HG03354 (cell line): ENCODE data around the gene PDIA6.
"Not testable (repeated sequence)": the region's sequence is repeated elsewhere in the genome, so short reads cannot be mapped to it uniquely, and the experiment has no call there.

Source experiments
- ATAC-seq: cut with Tn5 transposase; IDR thresholded peaks from one replicate; pipeline ENCODE4 v1.9.1; 2021; ENCODE audit warnings: mild to moderate bottlenecking; ENCODE audit not compliant: unreplicated experiment, poor library complexity, severe bottlenecking

PDIA6 gene

DNA sequence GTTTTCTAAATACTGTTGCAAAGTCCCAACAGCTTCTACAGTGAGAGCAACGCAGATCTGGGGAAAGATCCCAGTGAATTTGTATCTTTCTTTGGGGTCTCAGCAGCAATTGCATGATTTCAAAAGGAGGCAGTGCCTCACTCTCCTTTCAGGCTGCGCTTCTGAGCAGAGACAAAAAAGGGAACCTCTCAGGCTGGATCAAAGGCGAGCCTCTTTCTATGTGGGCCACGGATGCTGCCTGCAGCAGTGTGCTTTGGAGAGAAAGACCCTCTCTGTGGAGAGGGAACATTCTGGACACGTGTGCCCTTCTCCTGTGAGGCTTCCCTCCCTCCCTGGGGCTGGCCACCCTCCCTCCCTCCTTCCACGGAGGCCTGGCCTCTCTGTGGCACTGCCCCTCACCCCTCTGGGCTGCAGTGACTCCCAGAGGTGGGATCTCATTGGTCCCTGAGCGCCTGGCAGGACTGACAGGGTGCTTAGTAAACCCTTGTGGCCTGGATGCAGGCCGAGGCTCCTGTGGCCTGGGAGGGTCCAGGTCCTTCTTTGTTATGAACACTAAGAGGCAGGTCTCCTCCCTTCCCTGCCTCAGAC is 21.6 kb upstream of the PDIA6 start:
- no peak for ATAC-seq

DNA sequence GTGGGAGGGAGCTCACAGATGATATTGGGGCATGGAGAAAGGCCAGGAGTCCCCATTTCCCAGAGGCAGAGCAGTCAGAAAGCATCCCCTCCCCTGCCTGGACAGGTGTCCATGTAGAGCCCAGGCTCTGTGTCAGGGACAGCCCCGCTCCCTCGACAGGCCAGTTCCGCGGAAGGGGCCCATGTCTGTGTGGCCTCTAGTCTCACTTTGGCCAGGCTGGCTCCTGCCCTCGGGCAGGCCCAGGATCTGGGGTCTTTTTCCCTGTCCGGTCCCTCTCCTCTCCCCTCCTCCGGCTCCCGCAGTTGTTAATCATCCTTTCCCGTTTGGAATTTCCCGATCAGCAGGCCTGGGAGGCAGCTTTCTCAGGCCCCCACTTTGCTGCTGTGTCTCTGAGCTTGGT is 20.4 kb upstream of the PDIA6 start:
- ATAC-seq: no peak

DNA sequence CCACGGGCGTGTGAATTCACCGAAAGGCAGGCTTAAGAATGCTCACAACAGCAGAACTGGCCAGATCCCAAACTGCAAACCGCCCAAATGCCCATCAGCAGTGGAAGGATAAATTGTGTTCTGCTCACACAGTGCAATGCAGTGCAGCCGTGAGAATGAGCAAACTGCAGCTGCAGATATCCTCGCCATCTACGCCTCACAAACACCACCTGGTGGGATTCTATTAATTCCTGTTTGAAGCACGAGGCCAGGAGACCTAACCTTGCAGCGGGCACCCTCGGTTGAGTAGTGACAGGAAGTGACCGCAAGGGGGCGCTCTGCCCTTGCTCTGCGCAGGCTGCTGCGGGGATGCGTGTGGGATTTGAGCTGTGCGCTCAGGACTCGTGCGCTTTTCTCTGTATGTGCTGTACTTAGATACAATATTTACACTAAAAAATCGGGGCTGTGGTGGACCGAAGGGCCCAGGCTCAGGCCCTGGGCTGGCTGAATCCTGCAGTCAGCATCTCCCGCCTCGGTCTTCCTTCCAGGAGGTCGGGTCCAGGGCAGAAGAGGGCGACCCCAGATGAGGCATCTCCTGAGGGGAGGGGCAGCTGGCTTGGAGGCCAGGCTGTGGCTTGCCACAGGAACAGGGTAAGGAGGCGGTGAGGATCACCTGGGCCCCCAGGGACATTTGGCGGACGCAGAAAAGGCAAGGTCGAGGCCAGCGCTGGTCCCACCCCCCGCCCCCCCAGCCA is 19.8 kb upstream of the PDIA6 start:
- peak; percentile 89 for ATAC-seq

DNA sequence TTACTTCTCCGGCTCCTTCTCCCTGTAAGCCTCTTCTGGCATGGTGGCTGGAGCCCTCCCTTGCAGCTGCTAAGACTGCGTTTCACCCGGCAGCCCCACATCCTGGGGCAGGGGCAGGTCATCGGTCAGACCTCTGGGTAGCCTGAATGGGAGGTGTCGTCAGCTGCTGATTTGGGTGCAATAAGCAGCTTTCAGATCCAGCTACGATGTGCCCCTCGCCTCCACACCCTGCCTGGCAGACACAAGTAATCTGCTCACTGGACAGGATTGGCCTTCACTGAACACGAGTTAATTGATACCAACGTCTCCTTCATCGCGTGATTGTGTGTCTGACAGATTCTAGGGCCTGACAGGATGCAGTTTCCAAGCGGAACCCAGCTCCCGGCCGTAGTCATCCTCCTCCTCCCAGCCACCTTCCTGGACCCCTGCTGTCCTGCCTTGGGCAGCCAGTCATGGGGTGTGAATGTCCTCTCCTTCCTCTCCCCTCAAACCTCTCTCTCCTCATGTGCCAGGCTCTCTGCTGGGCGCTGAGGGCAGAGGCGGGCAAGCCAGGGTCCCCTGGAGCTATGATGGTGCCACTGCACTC is 18.9 kb upstream of the PDIA6 start:
- ATAC-seq: no peak

DNA sequence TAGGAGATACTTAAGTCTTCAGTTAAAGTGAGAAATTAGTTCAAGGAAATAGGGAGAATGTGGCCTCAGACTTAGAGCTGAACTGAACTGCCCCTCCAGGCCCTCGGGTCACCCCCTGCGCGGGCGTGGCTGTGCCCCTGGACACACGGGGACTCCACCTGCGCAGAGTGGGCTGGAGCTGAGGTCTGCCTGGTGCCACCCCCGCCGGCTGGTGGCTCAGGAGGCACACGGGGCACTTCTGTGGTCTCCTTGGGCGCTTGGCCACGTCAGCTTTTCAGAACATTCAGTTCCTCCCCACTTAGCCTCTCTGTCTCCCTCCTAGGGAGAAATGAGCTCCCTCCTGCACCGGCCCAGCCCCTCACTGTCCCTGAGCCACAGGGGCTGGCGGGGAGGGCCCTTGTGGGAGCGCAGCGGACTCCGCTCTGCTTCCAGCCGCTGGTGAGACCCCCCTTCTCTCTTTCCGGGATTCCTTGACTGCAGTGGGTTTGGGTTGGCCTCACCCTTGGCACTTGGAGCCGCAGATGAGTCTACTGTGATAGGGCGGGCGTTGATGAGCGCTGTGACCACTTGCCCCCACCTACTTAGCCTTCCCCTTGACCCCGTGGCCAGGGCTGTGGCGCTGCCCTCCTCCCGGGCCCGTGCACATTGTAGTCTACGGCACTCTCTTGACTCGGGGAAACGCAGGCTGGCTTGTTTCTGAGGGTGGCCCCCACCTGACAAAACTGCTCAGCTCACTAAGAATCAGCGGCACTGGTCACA is 18.2 kb upstream of the PDIA6 start:
- no peak for ATAC-seq

DNA sequence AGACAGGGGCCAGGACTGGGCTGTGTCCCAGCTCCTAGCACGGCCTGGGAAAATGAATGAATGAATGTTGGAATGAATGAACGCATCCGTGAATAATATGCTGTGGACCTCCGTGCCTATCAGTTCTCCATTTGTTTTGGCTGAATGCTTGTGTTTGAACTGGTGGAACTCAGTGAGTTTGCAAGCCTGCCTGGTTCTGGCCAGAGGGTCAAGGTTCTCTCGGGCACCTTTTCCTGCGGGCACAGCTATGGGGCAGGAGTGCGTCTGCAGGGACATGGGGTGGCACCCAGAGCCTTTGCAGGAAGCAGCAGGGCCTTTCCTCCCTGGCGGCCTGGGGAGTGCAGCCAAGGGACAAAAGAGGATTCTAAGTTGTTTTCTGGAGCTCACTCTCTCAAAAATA is 17.6 kb upstream of the PDIA6 start:
- ATAC-seq: no peak

DNA sequence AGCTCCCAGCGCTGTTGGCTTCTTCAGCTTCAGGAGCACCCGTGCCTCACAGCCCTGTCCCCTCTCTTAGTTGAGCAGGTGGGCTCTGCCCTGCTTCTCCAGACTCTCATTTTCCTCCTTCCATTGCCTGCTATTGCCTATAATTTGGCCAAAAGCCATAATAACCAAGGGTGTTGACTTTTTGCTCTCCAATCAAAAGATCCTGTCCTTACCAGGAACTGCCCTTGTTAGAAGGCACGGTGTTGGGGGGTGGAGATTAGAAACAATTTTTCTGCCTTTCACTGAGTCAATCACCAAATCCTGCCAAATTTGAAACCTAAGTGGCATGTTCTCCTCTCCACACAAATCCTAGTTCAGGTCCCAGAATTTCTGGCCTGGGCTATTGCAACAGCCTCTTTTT is 16.7 kb upstream of the PDIA6 start:
- ATAC-seq: no peak

DNA sequence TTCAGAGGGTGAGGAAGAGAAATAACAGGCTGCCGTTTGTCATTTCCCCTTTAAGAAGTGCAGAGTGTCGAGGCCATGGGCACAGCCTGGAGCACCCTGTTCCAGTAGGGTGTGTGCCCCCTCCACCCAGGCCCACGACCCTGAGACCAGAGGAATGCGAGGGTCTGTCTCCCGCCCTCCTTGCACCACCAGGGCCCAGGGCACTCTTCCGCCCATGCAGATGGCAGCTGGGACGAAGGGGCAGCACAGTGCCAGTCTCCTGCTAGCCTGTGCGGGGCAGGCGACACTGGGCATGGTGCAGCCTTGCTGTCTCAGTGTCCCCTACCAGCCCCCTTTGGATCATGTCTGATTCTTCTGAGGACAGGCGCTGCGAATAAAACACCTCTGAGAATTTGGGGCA is 15.8 kb upstream of the PDIA6 start:
- ATAC-seq: no peak

DNA sequence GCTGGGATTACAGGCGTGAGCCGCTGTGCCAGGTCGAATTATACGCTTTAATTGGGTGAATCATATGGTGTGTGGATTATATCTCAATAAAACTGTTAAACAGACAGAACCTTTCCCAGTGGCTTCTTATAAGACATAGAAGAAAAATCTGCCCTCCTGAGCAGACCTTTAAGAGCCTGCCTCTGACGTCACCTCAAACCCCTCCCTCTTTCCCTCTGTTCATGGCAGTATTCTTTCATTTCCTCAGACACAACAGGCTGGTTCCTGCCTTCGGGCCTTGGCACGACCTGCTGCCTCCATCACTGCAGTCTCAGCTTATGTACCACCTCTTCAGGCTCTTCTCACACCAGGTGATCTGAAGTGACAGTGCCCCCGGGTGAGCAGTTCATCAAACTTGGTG is 14.0 kb upstream of the PDIA6 start:
- no peak for ATAC-seq

DNA sequence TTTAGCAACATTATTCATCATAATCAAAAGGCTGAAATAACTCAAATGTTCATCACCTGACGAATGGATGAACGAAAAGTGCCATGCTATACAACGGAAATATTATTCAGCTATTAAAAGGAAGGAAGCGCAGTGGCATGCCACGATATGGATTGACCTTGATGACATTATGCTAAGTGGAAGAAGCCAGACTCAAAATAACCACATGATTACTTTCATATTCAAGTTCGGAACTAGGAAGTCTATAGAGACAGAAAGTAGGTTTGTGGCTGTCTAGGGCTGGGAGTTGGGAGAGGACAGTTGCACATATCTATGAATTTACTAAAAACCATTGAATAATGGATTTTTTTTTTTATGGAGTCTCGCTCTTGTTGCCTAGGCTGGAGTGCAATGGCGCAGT is 13.4 kb upstream of the PDIA6 start:
- no peak for ATAC-seq

DNA sequence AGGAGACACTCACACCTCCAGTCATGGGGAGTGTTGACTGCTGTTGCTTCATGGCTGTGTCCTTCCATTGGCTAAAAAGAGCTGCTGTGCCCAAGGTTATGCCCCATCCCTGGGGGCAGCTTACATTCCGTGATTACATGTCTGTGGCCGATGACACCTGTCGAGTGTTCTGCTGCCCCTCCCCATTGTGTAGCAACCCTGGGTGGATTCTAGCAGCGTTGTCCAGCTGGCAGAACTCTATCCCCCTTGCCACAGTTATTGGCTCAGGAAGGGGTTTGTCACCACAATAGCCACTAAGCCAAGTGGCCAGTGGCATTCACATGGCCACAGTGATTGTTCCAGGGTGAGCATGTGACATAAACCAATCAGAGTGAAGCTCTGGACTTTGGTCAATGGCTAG is 11.6 kb upstream of the PDIA6 start:
- no peak for ATAC-seq

DNA sequence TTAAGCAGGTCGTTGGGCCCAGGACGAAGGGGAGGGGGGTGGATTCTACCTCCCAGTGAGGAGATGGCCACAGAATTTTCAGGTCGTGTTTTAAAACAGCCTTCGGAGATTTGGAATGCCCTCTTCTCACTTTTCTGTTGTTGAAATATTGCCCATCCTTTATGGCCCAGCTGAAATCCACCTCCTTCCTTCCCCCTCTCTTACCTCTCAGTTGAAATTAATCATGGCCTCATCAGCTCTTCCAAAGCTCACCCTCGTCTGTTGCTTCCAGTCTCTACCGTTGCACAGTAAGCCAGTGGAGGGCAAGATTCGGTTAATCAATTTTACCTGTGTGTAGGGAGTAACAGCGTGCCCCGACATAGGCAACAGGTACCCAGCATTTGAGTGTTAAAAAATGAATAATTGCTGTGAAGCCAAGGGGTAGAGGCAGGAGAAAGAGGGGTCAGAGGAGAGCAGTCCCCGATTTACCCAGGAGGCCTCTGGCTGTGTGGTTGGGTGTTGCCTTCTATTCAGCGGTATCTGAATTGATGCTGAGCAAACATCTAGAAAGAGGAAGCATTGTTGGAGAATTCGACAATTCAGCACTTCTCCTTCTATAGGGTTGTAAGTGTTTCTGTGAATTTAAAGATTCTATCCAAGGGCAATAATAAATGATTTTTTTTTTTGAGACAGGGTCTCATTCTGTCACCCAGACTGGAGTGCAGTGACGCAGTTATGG is 8.6 kb upstream of the PDIA6 start:
- no peak for ATAC-seq

DNA sequence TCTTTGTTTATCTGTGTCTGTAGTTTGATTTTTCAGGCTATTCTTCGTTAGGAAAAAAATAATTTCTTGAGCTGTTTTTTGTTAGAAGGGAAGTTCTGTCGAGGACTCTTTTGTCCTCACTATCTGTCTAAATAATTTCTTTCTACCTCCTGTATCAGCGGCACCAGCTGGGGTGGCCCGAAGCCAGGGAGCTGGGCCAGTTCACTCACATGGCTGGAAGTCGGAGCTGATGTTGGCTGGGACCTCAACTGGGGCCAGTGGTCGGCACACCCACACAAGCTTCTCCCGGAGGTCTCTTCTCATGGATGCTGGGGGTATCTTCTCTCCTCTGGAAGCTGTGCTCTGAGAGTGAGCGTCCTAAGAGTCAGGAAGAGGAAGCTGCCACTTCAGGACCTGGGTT is 8.0 kb upstream of the PDIA6 start:
- ATAC-seq: no peak

DNA sequence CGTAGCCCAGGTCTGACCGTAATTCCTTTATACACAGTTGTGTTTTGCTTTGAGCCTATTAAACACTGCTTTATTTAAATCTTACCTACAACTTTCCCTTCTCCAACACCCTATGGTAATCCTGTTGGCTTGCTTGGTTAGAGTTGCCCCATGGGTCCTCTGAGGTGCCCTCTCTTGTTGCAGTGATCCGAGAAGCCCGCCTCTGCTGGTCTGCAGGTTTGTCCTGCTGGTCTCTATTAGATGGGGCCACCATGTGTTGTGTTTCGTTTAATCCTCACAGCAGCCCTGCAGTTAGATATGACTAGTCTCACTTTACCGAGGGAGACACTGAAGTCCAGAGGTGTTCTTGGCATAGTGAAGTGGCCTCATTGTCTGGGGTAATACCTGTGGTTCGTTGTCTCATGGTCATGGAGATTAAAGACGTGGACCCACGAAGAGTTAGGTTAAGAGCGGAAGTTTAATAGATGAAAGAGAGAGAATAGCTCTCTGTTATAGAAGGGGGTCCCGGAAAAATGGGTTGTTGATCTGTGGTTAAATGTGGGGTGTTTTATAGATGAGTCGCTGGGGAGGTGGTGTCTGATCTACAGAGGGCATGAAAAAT is 7.2 kb upstream of the PDIA6 start:
- no peak for ATAC-seq

DNA sequence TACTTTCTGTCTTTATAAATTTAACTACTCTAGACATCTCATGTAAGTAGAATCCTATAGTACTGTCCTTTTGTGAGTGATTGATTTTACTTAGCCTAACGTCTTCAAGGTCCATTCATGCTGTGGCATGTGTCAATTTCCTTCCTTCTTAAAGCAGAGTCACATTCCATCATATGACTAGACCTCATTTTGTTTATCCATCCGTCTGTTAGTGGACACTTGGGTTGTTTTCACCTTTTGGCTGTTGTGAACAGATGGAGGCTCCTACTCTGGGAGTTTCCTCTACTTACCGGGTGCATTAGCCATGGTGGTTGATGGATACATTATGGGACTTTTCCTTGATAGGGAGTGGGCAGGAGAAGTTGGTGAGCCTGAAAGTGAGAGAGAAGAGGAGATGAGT is 6.4 kb upstream of the PDIA6 start:
- no peak for ATAC-seq

DNA sequence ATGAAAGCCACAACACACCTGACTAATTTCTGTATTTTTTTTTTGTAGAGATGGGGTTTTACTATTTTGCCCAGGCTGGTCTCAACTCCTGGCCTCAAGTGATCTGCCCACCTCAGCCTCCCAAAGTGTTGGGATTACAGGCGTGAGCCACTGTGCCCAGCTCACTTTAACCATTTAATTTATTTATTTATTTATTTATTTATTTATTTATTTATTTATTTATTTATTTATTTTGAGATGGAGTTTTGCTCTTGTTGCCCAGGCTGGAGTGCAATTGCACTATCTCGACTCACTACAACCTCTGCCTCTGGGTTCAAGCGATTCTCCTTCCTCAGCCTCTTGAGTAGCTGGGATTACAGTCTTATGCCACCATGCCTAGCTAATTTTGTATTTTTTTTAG is 5.7 kb upstream of the PDIA6 start:
- not testable (repeated sequence) for ATAC-seq

DNA sequence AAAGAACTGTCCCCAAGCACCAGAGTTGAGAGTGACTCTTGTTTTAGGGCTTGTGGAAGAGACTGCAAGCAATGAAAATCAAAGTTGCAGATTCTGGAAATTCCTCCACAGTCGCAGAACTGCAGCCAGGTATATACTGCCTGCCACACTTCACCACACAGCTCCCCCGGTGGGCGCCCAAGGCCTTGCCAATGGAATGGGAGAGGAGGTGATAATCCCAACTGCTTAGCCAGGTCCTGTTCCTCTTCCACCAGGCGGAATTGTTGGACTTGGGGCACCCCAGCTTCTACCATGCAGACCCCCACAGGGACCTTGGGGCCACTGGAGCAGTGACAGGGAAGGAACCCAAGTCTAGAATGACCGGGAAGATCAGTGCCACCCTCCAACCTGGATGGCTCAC is 4.8 kb upstream of the PDIA6 start:
- no peak for ATAC-seq

DNA sequence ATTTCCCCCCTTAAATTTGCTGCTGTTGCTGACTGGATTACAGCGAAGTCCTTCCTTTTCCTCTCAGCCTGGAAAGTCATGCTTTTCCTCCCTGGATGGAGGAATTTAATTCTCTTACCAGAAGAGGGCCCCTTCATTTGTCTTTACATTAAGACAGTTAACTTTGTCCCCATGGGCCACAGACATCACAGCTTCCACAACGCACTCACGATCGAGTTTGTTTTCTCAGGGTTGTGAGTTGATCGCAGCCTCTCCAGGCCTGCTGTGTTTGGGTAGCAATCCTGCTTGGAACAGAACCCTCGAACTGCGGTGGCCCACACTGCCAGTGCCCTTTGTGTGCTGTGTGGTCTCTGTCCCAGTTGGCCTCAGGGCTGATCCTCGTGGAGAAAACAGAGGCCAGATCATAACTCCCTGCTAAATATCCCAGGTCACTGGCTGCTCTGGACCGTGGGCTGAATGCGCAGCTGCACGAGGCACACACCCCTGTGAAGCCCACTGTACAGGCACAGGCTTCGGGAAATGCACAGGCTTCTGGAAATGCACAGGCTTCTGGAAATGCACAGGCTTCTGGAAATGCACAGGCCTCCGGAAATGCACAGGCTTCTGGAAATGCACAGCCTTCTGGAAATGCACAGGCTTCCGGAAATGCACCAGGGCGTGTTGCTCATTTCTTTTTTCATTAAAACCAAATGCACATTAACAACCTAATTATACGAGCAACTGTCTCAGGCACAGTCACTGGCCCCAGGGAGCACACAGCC is 2.2 kb upstream of the PDIA6 start:
- ATAC-seq: no peak

DNA sequence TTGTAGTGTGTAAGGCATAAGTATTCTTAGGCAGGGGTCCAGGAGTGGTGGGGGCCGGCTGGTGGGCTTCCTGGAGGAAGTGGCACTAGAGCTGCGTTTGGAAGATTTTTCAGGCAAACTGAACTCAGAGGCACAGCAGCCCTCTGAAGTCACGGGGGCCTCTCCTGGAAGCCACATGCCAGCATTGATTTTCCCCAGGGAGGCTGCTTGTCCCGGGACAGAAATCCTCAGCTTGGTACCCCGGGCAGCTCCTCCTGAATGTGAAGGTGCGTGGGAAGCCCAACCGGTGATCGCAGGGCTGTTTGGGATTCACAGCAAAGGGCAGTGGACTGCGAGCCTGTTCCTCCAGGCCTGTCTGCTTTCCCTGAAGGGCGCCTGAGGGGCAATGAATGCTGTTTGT is 1.6 kb upstream of the PDIA6 start:
- no peak for ATAC-seq
